ENCODE results near the gene TYSND1.

The TYSND1 gene

DNA sequence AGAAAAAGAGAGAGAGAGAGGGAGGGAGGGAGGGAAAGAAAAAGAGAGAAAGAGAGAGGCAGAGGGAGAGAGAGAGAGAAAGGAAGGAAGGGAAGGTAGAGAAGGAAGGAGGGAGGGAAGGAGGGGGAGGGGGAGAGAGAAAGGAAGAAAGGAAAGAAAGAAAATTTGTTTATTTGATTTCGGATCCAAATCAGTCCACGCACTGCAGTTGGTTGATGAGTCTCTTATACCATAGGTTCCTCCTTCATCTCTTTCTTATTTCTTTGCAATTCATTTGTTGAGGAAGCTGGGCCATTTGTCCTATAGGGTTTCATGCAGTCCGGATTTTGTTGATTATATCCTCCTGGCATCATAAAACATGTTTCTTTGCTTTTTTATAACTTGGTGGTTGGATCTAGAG lies 48.2 kb downstream of the TYSND1 start:
- no peak overlapping the region for H3K4me3 ChIP-seq (ENCODE audit: insufficient read depth, low read length, poor library complexity, severe bottlenecking)
- H3F3A ChIP-seq (ENCODE audit: insufficient read depth): no peaks in the 10 kb centered on the region
- no peaks in the 10 kb centered on the region for H3K9me3 ChIP-seq (ENCODE audit: insufficient read depth, low read length)
- H4K20me1 ChIP-seq (ENCODE audit: low read depth, low read length): no peaks in the 10 kb centered on the region
- no peak overlapping the region for H2AFZ ChIP-seq (ENCODE audit: low read depth, low read length, severe bottlenecking)
- no peaks in the 10 kb centered on the region for H3K9me2 ChIP-seq (replicated peaks; ENCODE audit: insufficient read depth, low read length)
- no peak overlapping the region for H3K4me2 ChIP-seq (ENCODE audit: low read depth, low read length, poor library complexity, severe bottlenecking)
- H3K36me3 ChIP-seq (ENCODE audit: low read length): no peaks in the 10 kb centered on the region
- H3K27me3 ChIP-seq (ENCODE audit: low read length): no peaks in the 10 kb centered on the region
- TF ChIP-seq, protein P1, sequence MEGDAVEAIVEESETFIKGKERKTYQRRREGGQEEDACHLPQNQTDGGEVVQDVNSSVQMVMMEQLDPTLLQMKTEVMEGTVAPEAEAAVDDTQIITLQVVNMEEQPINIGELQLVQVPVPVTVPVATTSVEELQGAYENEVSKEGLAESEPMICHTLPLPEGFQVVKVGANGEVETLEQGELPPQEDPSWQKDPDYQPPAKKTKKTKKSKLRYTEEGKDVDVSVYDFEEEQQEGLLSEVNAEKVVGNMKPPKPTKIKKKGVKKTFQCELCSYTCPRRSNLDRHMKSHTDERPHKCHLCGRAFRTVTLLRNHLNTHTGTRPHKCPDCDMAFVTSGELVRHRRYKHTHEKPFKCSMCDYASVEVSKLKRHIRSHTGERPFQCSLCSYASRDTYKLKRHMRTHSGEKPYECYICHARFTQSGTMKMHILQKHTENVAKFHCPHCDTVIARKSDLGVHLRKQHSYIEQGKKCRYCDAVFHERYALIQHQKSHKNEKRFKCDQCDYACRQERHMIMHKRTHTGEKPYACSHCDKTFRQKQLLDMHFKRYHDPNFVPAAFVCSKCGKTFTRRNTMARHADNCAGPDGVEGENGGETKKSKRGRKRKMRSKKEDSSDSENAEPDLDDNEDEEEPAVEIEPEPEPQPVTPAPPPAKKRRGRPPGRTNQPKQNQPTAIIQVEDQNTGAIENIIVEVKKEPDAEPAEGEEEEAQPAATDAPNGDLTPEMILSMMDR (IDR thresholded peaks at IDR 0.05; ENCODE audit: insufficient read depth, low read length, poor library complexity, severe bottlenecking): no peak
- TF ChIP-seq EZH2phosphoT487 (conservative IDR thresholded peaks at IDR 0.05; ENCODE audit: low read length): no peak
- no peak overlapping the region for H3K27ac ChIP-seq (ENCODE audit: low read depth, low read length)
- no peaks in the 10 kb centered on the region for H3K79me2 ChIP-seq (ENCODE audit: insufficient read depth, low read length)
- no peak overlapping the region for H3K9ac ChIP-seq (ENCODE audit: low read length)

DNA sequence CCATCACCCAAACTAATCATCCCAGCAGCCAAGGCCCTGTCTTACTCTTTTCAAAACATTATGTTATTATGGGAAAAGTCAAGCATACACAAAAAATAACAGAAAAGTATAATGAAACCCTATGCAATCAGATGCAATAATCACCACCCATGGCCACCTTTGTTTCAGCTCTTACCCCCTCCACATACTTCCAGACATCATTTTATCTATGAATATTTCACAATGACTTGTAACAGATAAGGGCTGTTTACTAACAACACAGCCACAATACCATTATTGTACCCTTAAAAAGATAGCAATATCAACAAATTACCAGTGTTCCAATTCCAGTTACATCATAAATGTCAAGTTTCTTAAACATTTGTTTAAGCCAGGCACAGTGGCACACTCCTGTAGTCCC lies 49.0 kb downstream of the TYSND1 start:
- no peak overlapping the region for H3K4me2 ChIP-seq (ENCODE audit: low read depth, low read length, poor library complexity, severe bottlenecking)
- H3K9me2 ChIP-seq (replicated peaks; ENCODE audit: insufficient read depth, low read length): no peaks in the 10 kb centered on the region
- H2AFZ ChIP-seq (ENCODE audit: low read depth, low read length, severe bottlenecking): no peak overlapping the region
- no peak overlapping the region for H3K27ac ChIP-seq (ENCODE audit: low read depth, low read length)
- no peaks in the 10 kb centered on the region for H3K9me3 ChIP-seq (ENCODE audit: insufficient read depth, low read length)
- H3K79me2 ChIP-seq (ENCODE audit: insufficient read depth, low read length): no peaks in the 10 kb centered on the region
- H3K4me3 ChIP-seq (ENCODE audit: insufficient read depth, low read length, poor library complexity, severe bottlenecking): no peak overlapping the region
- no peaks in the 10 kb centered on the region for H3K36me3 ChIP-seq (ENCODE audit: low read length)
- TF ChIP-seq EZH2phosphoT487 (conservative IDR thresholded peaks at IDR 0.05; ENCODE audit: low read length): no peak
- TF ChIP-seq, protein P1 (IDR thresholded peaks at IDR 0.05; ENCODE audit: insufficient read depth, low read length, poor library complexity, severe bottlenecking): no peak
- H4K20me1 ChIP-seq (ENCODE audit: low read depth, low read length): no peaks in the 10 kb centered on the region
- H3F3A ChIP-seq (ENCODE audit: insufficient read depth): no peaks in the 10 kb centered on the region
- no peak overlapping the region for H3K9ac ChIP-seq (ENCODE audit: low read length)
- H3K27me3 ChIP-seq (ENCODE audit: low read length): no peaks in the 10 kb centered on the region

DNA sequence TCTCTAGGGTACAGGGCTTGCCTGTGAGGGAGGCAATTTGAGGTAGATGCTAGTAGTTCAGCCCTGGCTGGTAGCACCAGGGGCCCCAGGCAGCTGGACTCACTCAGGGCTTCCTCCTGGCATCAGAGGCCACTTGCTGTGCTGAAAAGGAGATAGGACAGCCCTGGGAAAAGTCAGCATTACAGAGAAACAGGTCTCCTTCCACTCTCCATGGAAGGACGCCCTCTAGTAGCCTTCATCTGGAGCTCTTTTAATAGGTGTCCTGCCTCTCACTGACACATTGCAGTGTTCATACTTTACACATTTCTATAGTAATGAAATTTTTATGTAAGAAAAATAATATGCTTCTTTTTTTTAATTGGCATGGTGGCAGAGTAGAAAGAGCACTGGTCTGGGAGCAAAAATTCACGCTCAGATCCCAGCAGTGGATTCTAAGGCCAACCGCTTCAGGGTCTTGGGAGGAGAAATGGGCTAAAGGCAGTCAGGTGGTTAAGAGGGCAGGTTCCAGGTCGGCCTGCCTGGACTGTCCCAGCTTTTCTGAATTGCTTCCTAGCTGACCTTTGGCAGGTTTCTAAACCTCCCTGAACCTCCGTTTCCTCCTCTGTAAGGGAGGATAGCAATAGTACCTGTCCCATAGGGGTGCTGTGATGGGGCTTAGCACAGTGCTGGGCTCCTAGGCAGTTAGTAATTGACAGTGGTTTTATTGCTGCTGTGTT lies 49.6 kb downstream of the TYSND1 start:
- no peaks in the 10 kb centered on the region for H3K36me3 ChIP-seq (ENCODE audit: low read length)
- TF ChIP-seq, protein P1 (IDR thresholded peaks at IDR 0.05; ENCODE audit: insufficient read depth, low read length, poor library complexity, severe bottlenecking): no peak
- no peak for TF ChIP-seq EZH2phosphoT487 (conservative IDR thresholded peaks at IDR 0.05; ENCODE audit: low read length)
- H3K4me2 ChIP-seq (ENCODE audit: low read depth, low read length, poor library complexity, severe bottlenecking): no peak overlapping the region
- H3F3A ChIP-seq (ENCODE audit: insufficient read depth): no peaks in the 10 kb centered on the region
- H2AFZ ChIP-seq (ENCODE audit: low read depth, low read length, severe bottlenecking): no peak overlapping the region
- no peak overlapping the region for H3K4me3 ChIP-seq (ENCODE audit: insufficient read depth, low read length, poor library complexity, severe bottlenecking)
- H3K9ac ChIP-seq (ENCODE audit: low read length): no peak overlapping the region
- H3K79me2 ChIP-seq (ENCODE audit: insufficient read depth, low read length): no peaks in the 10 kb centered on the region
- H3K27me3 ChIP-seq (ENCODE audit: low read length): no peaks in the 10 kb centered on the region
- H3K9me3 ChIP-seq (ENCODE audit: insufficient read depth, low read length): no peaks in the 10 kb centered on the region
- no peak overlapping the region for H3K27ac ChIP-seq (ENCODE audit: low read depth, low read length)
- no peaks in the 10 kb centered on the region for H3K9me2 ChIP-seq (replicated peaks; ENCODE audit: insufficient read depth, low read length)
- no peaks in the 10 kb centered on the region for H4K20me1 ChIP-seq (ENCODE audit: low read depth, low read length)

All from SU-DHL-6 (cell line).